GM23248 (cell line): ENCODE results near the gene NME3. TPM values are rescaled to one million over a fixed set of nuclear protein-coding genes. Genes with fewer than 3 reads are reported as not detected.

Experiments used
- DNase-seq: peaks from one replicate; pipeline ENCODE4 v3.0.0-alpha.2; 2015
- H2AFZ ChIP-seq: fragments of 200-600 bp; sonication (generic); 2 replicates; pipeline ENCODE4 v1.6.1; 2016; ENCODE audit warnings: antibody characterized with exemption
- H3F3A ChIP-seq: fragments of 200-600 bp; sonication (generic); 2 replicates; pipeline ENCODE4 v1.6.1; 2016; ENCODE audit warnings: mild to moderate bottlenecking, antibody characterized with exemption, mixed run types; ENCODE audit not compliant: insufficient read depth
- H3K27ac ChIP-seq: fragments of 200-600 bp; sonication (generic); 2 replicates; pipeline ENCODE4 v1.5.1; 2016; ENCODE audit warnings: mild to moderate bottlenecking
- H3K27me3 ChIP-seq: fragments of 200-600 bp; sonication (generic); replicated peaks from 2 replicates; pipeline ENCODE4 v1.6.1; 2016; ENCODE audit warnings: mild to moderate bottlenecking; ENCODE audit not compliant: insufficient read depth
- H3K36me3 ChIP-seq: fragments of 200-600 bp; sonication (generic); 2 replicates; pipeline ENCODE4 v1.6.1; 2016; ENCODE audit warnings: low read depth, mild to moderate bottlenecking
- H3K4me1 ChIP-seq: fragments of 200-600 bp; sonication (generic); 2 replicates; pipeline ENCODE4 v1.6.1; 2016; ENCODE audit warnings: mild to moderate bottlenecking; ENCODE audit not compliant: insufficient read depth
- H3K4me2 ChIP-seq: fragments of 200-600 bp; sonication (generic); one replicate; pipeline ENCODE4 v1.6.1; 2016; ENCODE audit warnings: mild to moderate bottlenecking; ENCODE audit not compliant: unreplicated experiment
- H3K4me3 ChIP-seq: fragments of 200-600 bp; sonication (generic); 2 replicates; pipeline ENCODE4 v1.5.1; 2016; ENCODE audit warnings: mild to moderate bottlenecking
- H3K79me2 ChIP-seq: fragments of 200-600 bp; sonication (generic); 2 replicates; pipeline ENCODE4 v1.6.1; 2016; ENCODE audit warnings: mild to moderate bottlenecking; ENCODE audit not compliant: insufficient read depth
- H3K9ac ChIP-seq: fragments of 200-600 bp; sonication (generic); 2 replicates; pipeline ENCODE4 v1.6.1; 2016; ENCODE audit warnings: mild to moderate bottlenecking
- H3K9me2 ChIP-seq: fragments of 200-600 bp; sonication (generic); 2 replicates; pipeline ENCODE4 v1.6.1; 2016; ENCODE audit warnings: mixed run types, mild to moderate bottlenecking, moderate library complexity; ENCODE audit not compliant: insufficient read depth
- H3K9me3 ChIP-seq: fragments of 200-600 bp; sonication (generic); one replicate; pipeline ENCODE4 v1.6.1; 2017; ENCODE audit warnings: low read depth
- H4K20me1 ChIP-seq: fragments of 200-600 bp; sonication (generic); 2 replicates; pipeline ENCODE4 v1.6.0; 2016; ENCODE audit not compliant: insufficient read depth
- EZH2 ChIP-seq: fragments of 200-600 bp; sonication (generic); IDR thresholded peaks from 2 replicates; pipeline ENCODE4 v1.6.1; 2018; ENCODE audit warnings: antibody characterized with exemption, mild to moderate bottlenecking; ENCODE audit not compliant: insufficient read depth, poor library complexity, severe bottlenecking
- EZH2phosphoT487 ChIP-seq: fragments of 200-600 bp; sonication (generic); IDR thresholded peaks from 2 replicates; pipeline ENCODE4 v1.6.1; 2018; ENCODE audit warnings: antibody characterized with exemption, moderate library complexity, mild to moderate bottlenecking, low read depth; ENCODE audit not compliant: insufficient read depth
- WGBS, 2 experiments: methylation state at CpG; one replicate each; pipeline ENCODE4 v1.1.6; 2015 to 2017; ENCODE audit warnings: low lambda C conversion rate in 2 of 2, low coverage in 1 of 2; ENCODE audit errors: missing lambda C conversion rate in 2 of 2; 5-methylcytosine and 5-hydroxymethylcytosine counted together
- in situ Hi-C: fragments of 300-500 bp; cut with MboI; formaldehyde crosslinking; loops from 2 replicates; pipeline ENCODE4 v1.15.0; 2020
- polyA plus RNA-seq: library from polyadenylated mRNA; unstranded; fragments of >200 nt; fragmentation: Nextera tagmentation; extraction: Ambion mirVana; gene quantifications from 2 replicates; pipeline ENCODE4 v1.2.1, GENCODE V29; 2016
- total RNA-seq: library from RNA; depleted of rRNA; stranded (reverse); fragments of >200 nt; shearing (Covaris generic); gene quantifications from 2 replicates; pipeline ENCODE4 v1.2.3, GENCODE V29; 2014

Gene NME3
- total and polyA plus RNA-seq, 2 experiments from 2014 or later: 45.3 to 55.4 TPM

DNA sequence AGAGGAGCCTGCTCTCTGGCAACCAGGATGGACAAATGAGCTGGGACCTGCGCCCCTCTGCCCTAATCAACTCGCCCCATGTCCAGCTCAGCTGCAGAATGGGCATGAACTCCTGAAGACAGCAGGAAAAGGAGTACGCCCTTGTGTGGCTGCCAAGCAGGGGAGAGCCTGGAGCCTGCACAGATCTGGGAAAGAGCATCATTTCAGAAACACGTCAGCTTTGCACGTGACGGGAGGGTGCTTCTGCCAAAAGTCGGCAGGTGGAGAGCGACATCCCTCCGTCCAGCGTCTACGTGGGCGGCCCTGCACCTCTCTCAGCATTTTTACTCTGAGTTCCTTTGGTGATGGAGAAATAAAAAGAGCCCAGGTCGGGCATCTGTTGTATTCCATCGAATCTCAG lies 18.5 kb downstream of the NME3 start:
- Histone ChIP-seq H3K9ac (no peak overlapping the region), H3K27ac (no peak overlapping the region), H3K9me3 (no peaks in the 10 kb centered on the region), H2AFZ (no peak overlapping the region), H3K4me2 (no peak overlapping the region), H4K20me1 (no peaks in the 10 kb centered on the region), H3K79me2 (peaks cover 7% of the 10 kb centered on the region; the same call in 1 of the 2 replicates), H3K27me3 (no peaks in the 10 kb centered on the region), H3K9me2 (no peaks in the 10 kb centered on the region), H3F3A (no peaks in the 10 kb centered on the region), H3K4me3 (no peak overlapping the region), H3K36me3 (peaks cover 10% of the 10 kb centered on the region; the same call in 1 of the 2 replicates), H3K4me1 (no peaks in the 10 kb centered on the region)
- in situ Hi-C loops: no loop called here
- 86% methylated on average over 14 of the region's 14 CpGs for WGBS, 2 experiments
- no peak for DNase-seq
- TF ChIP-seq EZH2phosphoT487 (no peak), EZH2 (no peak)

DNA sequence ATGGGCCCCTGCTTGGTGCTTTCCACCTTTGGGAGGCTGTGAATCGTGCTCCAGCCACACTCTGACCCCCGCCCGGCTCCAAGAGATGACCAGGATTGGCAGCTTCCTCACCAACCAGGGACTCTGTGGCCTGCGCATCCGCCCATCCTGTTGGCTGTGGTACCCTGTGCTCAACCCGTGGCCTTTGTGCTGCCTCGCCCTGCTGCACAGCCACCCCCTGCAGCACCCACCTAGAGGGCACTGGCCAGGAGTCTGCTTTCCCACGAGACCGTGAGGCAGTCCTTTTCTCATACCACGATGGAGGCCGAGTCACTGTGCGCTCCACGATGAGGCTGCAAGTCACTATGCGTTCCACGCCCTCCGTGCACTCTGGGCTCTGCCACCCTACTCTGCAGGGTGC lies 19.4 kb downstream of the NME3 start:
- peaks cover 7% of the 10 kb centered on the region; the same call in 1 of the 2 replicates for H3K79me2 ChIP-seq
- H3K4me2 ChIP-seq: no peak overlapping the region
- no peak overlapping the region for H3K4me3 ChIP-seq
- H3K27ac ChIP-seq: no peak overlapping the region
- TF ChIP-seq EZH2: no peak
- TF ChIP-seq EZH2phosphoT487: no peak
- no peak for DNase-seq
- H3K36me3 ChIP-seq: peaks cover 10% of the 10 kb centered on the region; the same call in 1 of the 2 replicates
- no peak overlapping the region for H3K9ac ChIP-seq
- 97 to 98% methylated on average over 16 of the region's 16 CpGs for WGBS, 2 experiments
- H3K9me3 ChIP-seq: no peaks in the 10 kb centered on the region
- H3K27me3 ChIP-seq: no peaks in the 10 kb centered on the region
- H4K20me1 ChIP-seq: no peaks in the 10 kb centered on the region
- H3K9me2 ChIP-seq: no peaks in the 10 kb centered on the region
- no peaks in the 10 kb centered on the region for H3F3A ChIP-seq
- H3K4me1 ChIP-seq: no peaks in the 10 kb centered on the region
- H2AFZ ChIP-seq: no peak overlapping the region
- in situ Hi-C loops: no loop called here

DNA sequence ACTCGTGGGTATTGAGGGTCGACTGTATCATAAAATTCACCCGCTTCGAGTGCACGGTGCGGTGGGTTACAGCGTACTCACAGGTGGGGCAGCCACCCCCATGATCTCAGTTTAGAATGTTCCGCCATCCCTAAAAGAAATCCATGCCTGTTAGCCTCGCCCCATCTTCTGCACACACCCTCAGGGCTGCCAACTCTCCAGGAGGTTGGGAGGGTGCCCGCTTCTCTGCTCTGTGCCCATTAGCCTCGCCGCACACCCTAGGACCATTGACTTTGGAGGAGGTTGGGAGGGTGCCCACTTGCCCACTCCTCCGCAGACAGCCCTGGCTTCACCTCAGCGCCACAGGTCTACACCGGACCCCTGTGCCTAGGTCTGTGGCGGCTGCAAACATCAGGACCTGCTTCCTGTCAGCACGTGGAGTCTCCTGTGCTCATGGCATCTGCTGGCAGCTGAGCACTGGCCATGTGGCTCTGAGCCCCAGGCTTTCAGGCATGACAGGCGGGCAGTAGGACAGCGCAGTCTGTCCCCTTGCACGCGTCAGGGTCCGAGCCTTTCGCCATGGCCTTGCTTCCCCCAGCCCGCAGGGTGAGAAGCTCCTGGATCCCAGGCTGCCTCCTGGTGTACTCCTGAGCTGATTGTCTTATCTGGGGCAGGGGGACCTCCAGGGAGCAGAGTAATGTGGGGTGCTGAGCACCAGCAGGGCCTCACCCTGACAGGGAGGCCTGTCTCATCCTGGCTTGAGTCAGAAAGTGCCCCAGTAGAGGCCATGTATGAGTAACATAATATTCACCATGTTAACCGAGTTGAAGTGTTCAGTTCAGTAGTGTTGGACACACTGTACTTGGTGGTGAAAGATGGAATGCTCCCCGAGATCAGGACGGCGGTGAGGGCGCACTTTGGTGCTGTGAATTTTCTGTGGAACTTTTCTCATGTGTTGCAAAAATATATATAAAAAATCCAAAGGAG lies 21.9 kb downstream of the NME3 start:
- H3K36me3 ChIP-seq: peaks cover 10% of the 10 kb centered on the region; the same call in 1 of the 2 replicates
- in situ Hi-C loops: no loop called here

DNA sequence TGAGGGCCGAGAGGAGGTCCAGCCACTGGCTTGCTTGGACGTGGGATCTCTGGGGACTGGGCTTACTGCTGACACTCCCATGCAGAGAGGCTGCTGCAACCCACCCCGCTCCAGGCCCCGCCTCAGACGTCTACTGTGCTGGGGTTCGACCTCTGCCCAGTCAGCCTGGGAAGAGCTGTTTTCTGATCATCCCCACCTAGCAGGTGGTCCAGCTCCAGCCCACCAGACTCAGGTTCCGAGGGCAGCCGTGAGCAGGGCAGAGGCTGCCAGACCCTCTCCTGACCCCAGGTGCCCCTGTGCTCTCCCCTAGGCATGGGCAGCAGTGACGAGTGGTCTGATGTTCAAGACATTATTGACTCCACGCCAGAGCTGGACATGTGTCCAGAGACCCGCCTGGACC lies 23.4 kb downstream of the NME3 start:
- Histone ChIP-seq H2AFZ (no peak overlapping the region), H3K4me2 (no peak overlapping the region), H3K9ac (no peak overlapping the region), H3K9me3 (no peaks in the 10 kb centered on the region), H3F3A (no peaks in the 10 kb centered on the region), H3K79me2 (no peaks in the 10 kb centered on the region), H3K4me3 (no peak overlapping the region), H3K36me3 (peaks cover 6% of the 10 kb centered on the region; the same call in 1 of the 2 replicates), H3K27me3 (no peaks in the 10 kb centered on the region), H4K20me1 (no peaks in the 10 kb centered on the region), H3K9me2 (no peaks in the 10 kb centered on the region), H3K27ac (no peak overlapping the region), H3K4me1 (peaks cover 11% of the 10 kb centered on the region)
- TF ChIP-seq EZH2phosphoT487: no peak
- TF ChIP-seq EZH2: no peak
- in situ Hi-C loops: no loop called here
- DNase-seq: no peak
- 80 to 86% methylated on average over 10 to 11 of the region's 11 CpGs for whole genome bisulfite sequencing, 2 experiments

More for the DNA sequence above, 21.9 kb downstream of the NME3 start:
- Histone ChIP-seq H3K9ac (no peak overlapping the region), H3K4me2 (no peak overlapping the region), H3F3A (no peaks in the 10 kb centered on the region), H3K27me3 (no peaks in the 10 kb centered on the region), H3K4me3 (no peak overlapping the region), H3K9me2 (no peaks in the 10 kb centered on the region), H3K79me2 (no peaks in the 10 kb centered on the region), H3K4me1 (peaks cover 11% of the 10 kb centered on the region), H3K27ac (no peak overlapping the region), H4K20me1 (no peaks in the 10 kb centered on the region), H2AFZ (no peak overlapping the region), H3K9me3 (no peaks in the 10 kb centered on the region)
- WGBS, 2 experiments: 93 to 96% methylated on average over 28 to 29 of the region's 29 CpGs
- DNase-seq: peak; percentile 53
- no peak for TF ChIP-seq EZH2
- TF ChIP-seq EZH2phosphoT487: no peak
